Measurements from ENCODE around the gene PDS5A.

DNA sequence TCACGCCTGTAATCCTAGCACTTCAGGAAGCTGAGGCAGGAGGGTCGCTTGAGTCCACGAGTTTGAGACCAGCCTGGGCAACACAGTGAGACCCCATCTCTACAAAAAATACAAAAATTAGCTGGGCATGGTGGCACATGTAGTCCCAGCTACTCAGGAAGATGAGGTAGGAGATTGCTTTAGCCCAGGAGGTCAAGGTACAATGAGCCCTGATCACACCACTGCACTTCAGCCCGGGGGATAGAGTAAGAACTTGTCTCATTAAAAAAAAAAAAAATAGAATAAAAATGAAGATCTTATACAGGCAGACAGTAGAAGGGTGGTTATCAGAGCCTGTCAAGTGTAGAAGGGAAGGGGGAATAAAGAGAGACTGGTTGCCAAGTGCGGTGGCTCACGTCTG lies 116.9 kb downstream of the PDS5A start:
- TF ChIP-seq ZEB2 (tag by site-specific recombination; IDR thresholded peaks at IDR 0.05) = no peak
- TF ChIP-seq ZNF214 (tag by site-specific recombination; IDR thresholded peaks at IDR 0.05; ENCODE audit: borderline replicate concordance) = no peak
